ENCODE results near the gene R3HDM1.

- TF ChIP-seq POLR2A (IDR thresholded peaks at IDR 0.05) (no peak), CTCF (IDR thresholded peaks at IDR 0.05) (no peak), EP300 (IDR thresholded peaks at IDR 0.05) (no peak)
Measured at GRCh38 chr2:135547311-135547710, 16.0 kb downstream of the R3HDM1 start.
